Heart right ventricle (tissue), 16 donors: ENCODE results near the gene RIPPLY2. TPM values are rescaled to one million over a fixed set of nuclear protein-coding genes. Genes with fewer than 3 reads are reported as not detected.
A peak's percentile ranks its signal among the peaks of the same experiment; 100 is the strongest.
"Not testable (repeated sequence)": the region's sequence is repeated elsewhere in the genome, so short reads cannot be mapped to it uniquely, and the experiment has no call there.

ENCODE experiments used
- ATAC-seq, 8 donors: fragments of 200-7000 bp; cut with Tn5 transposase; one replicate each; pipeline ENCODE4 v1.9.1; 2020; ENCODE audit warnings: mild to moderate bottlenecking in 8 of 8, moderate library complexity in 8 of 8, moderate number of reproducible peaks in 1 of 8
- DNase-seq, 2 donors: peaks; one replicate each; pipeline ENCODE4 v3.0.0-alpha.2; 2020
- H3K27ac ChIP-seq, 10 donors: fragments of 200-600 bp; sonication (generic) in 2 of 10; one replicate each; pipeline versions ENCODE4 v1.5.0 to v1.8.0; 2020 to 2022; ENCODE audit warnings: mild to moderate bottlenecking in 3 of 10
- H3K27me3 ChIP-seq, 7 donors: fragments of 200-600 bp; one replicate each; pipeline ENCODE4 v1.8.0; 2021 to 2022; ENCODE audit warnings: mild to moderate bottlenecking in 2 of 7
- H3K36me3 ChIP-seq, 9 donors: fragments of 200-600 bp; sonication (generic) in 1 of 9; one replicate each; pipeline versions ENCODE4 v1.5.0 to v1.8.0; 2020 to 2022; ENCODE audit warnings: mild to moderate bottlenecking in 2 of 9
- H3K4me1 ChIP-seq, 9 donors: fragments of 200-600 bp; sonication (generic) in 1 of 9; one replicate each; pipeline versions ENCODE4 v1.5.0 to v1.8.0; 2020 to 2022; ENCODE audit warnings: mild to moderate bottlenecking in 4 of 9
- H3K4me3 ChIP-seq, 10 donors: fragments of 200-600 bp; sonication (generic) in 2 of 10; one replicate each; pipeline versions ENCODE4 v1.5.0 to v1.8.0; 2020 to 2022; ENCODE audit warnings: mild to moderate bottlenecking in 7 of 10, moderate library complexity in 2 of 10
- H3K9me3 ChIP-seq, 11 donors: fragments of 200-600 bp in 10 of 11; sonication (generic) in 2 of 11; one replicate each; pipeline versions ENCODE4 v1.5.0 to v1.8.0; 2013 to 2022; ENCODE audit warnings: mild to moderate bottlenecking in 2 of 11, control low read depth in 1 of 11, moderate library complexity in 1 of 11
- CTCF ChIP-seq, 9 donors: fragments of 200-600 bp; sonication (generic) in 2 of 9; IDR thresholded peaks; one replicate each; pipeline versions ENCODE4 v1.5.0 to v1.8.0; 2021 to 2022; ENCODE audit warnings: antibody characterized with exemption in 9 of 9, mild to moderate bottlenecking in 5 of 9, moderate library complexity in 1 of 9
- WGBS, 2 donors: extraction: QIAGEN DNeasy Blood & Tissue Kit; methylation state at CpG; one replicate each; pipeline ENCODE4 v1.1.7; 2013; ENCODE audit warnings: inconsistent platforms in 1 of 2; 5-methylcytosine and 5-hydroxymethylcytosine counted together
- intact Hi-C, 10 donors: fragments of 100-400 bp; cut with DNase I; formaldehyde crosslinking; loops; one replicate each; pipeline versions ENCODE4 v1.11.1 to v1.14.2; 2022
- long read RNA-seq, 3 donors: library from polyadenylated mRNA; unstranded; transcript quantifications; one replicate each; pipeline ENCODE4 v2.0.0, GENCODE V29; 2020 to 2021
- polyA plus RNA-seq, 2 donors: library from polyadenylated mRNA; stranded (reverse); fragments of 200-250 nt; gene quantifications; one replicate each; pipeline ENCODE4 v1.2.3, GENCODE V29; 2013
- total RNA-seq, 10 donors: library from RNA; stranded (reverse); fragmentation: NEBNext Ultra II Directional in 3 of 10; extraction: Animal tissue kit (Norgen Biotek cat#: 25700) in 3 of 10; gene quantifications; one replicate each; pipeline versions ENCODE4 v1.2.1 to v1.2.4, GENCODE V29; 2021 to 2023
- donor health status: Arrhythmogenic right ventricular cardiomyopathy.
- donor health status: ischemic (EF 13 %, LVEDD 7.1; RV severe dilation, severe dysfunction).
- donor health status: healthy with polysubstance abuse.
- donor health status: DM: no; HTN: yes; CAD: no.
- donor health status: DM: no; HTN: no; CAD: no.
- donor health status: ischemic (EF 25% LVEDD 6.9; RV normal size, moderate dysfunction).
- donor health status: ischemic (EF 25% LVEDD 5.7; RV mildly dilated, moderate dysfunction).
- donor health status: healthy.
- donor health status: DM: yes; HTN: yes; CAD: no.
- donor health status: Ischemic cardiomyopathy.
- donor health status: ischemic (EF 35%, LVEDD 5.7; RV mildly dilated, moderate dysfunction).
- donor health status: nonischemic (EF 11% LVEDD 7.7; RV severe dilation, severe dysfunction).
- donor health status: DM: yes; HTN: yes; CAD: no.
- donor health status: PGD.
- donor health status: ischemic (EF 29% LVEDD 5.4; RV normal size, mild dysfunction).
- donor health status: nonischemic (EF 23%, LVEDD 6.1; RV moderate dilation, normal function).

Gene RIPPLY2
- total RNA-seq (not detected), polyA plus RNA-seq (under 1 TPM in 1 of 2 donors, not detected in 1; 0.17 TPM)
- long read RNA-seq, donor 1: 0 reads
- long read RNA-seq, donor 2: 0 reads
- long read RNA-seq, donor 3: 0 reads

- Histone ChIP-seq H3K4me1 (peaks cover 0 to 16% (median 14%) of the 10 kb centered on the region in 9 donors), H3K9me3 (no peaks in the 10 kb centered on the region), H3K27ac (no peak within 1 kb of the TSS), H3K4me3 (peak within 1 kb of the TSS; percentile 12 to 53 (median 44)), H3K27me3 (peaks cover 0 to 71% (median 55%) of the 10 kb centered on the region in 7 donors), H3K36me3 (no peaks in the 10 kb centered on the region)
- 0 to 1% methylated on average over 65 to 81 of the region's 81 CpGs for WGBS, 2 donors
- intact Hi-C loops: loop anchor here in 1 of 10 donors (10.0 kb wide), 1 partner anchor 789 kb away; the partner anchor contains the start of genes DOP1A and UBE3D
- ATAC-seq: peak; percentile 65 to 86 (median 76)
- TF ChIP-seq CTCF (IDR thresholded peaks at IDR 0.05): no peak
- peak in 1 of 2 donors; percentile 18 for DNase-seq
Observed at GRCh38 chr6:83853178-83854000, at the start of gene RIPPLY2. TSS of gene RIPPLY2 (plus strand) at chr6:83853360. CDS start at chr6:83853417, 57 bp downstream.

- H3K36me3 ChIP-seq, intact Hi-C loops, H3K4me3 ChIP-seq, H3K4me1 ChIP-seq, DNase-seq, H3K27ac ChIP-seq, H3K9me3 ChIP-seq, H3K27me3 ChIP-seq, ATAC-seq: not testable (repeated sequence)
- 94 to 95% methylated on average over 10 to 11 of the region's 21 CpGs for WGBS, 2 donors
Observed at GRCh38 chr6:83803492-83803891, 49.7 kb upstream of the RIPPLY2 start.

- H3K9me3 ChIP-seq: no peaks in the 10 kb centered on the region
- ATAC-seq (no peak), DNase-seq (no peak)
- no peaks in the 10 kb centered on the region for H3K27me3 ChIP-seq
- H3K36me3 ChIP-seq: no peaks in the 10 kb centered on the region
- no peaks in the 10 kb centered on the region for H3K4me1 ChIP-seq
- H3K4me3 ChIP-seq: no peak overlapping the region
- intact Hi-C loops: no loop called here
- TF ChIP-seq CTCF (IDR thresholded peaks at IDR 0.05): no peak
- no peak overlapping the region for H3K27ac ChIP-seq
Observed at GRCh38 chr6:83804886-83805285, 48.3 kb upstream of the RIPPLY2 start.

- Histone ChIP-seq H3K4me3 (no peak overlapping the region), H3K27ac (no peak overlapping the region), H3K36me3 (no peaks in the 10 kb centered on the region), H3K9me3 (no peaks in the 10 kb centered on the region), H3K27me3 (no peaks in the 10 kb centered on the region), H3K4me1 (no peaks in the 10 kb centered on the region)
- no peak for TF ChIP-seq CTCF (IDR thresholded peaks at IDR 0.05)
- no peak for DNase-seq
- ATAC-seq: no peak
- intact Hi-C loops: no loop called here
Observed at GRCh38 chr6:83808005-83808404, 45.2 kb upstream of the RIPPLY2 start.

GRCh38 chr6:83808926-83809325 lies 44.2 kb upstream of the RIPPLY2 start:
- DNase-seq (no peak), ATAC-seq (no peak)
- no peak overlapping the region for H3K27ac ChIP-seq
- H3K9me3 ChIP-seq: no peaks in the 10 kb centered on the region
- no peak overlapping the region for H3K4me3 ChIP-seq
- no peaks in the 10 kb centered on the region for H3K36me3 ChIP-seq
- no peak for TF ChIP-seq CTCF (IDR thresholded peaks at IDR 0.05)
- 56 to 76% methylated on average over 3 of the region's 3 CpGs for WGBS, 2 donors
- intact Hi-C loops: no loop called here
- no peaks in the 10 kb centered on the region for H3K4me1 ChIP-seq
- H3K27me3 ChIP-seq: no peaks in the 10 kb centered on the region
